Germinal center (tissue), 1 donor: ENCODE results near the gene SLIT1.

Experiments used
- DNase-seq: peaks from one replicate; pipeline ENCODE4 v3.0.0; 2012; ENCODE audit warnings: mixed read lengths, low spot score

SLIT1 gene

GRCh38 chr10:97079448-97079847, 106.3 kb downstream of the SLIT1 start:
- no peak for DNase-seq

DNA sequence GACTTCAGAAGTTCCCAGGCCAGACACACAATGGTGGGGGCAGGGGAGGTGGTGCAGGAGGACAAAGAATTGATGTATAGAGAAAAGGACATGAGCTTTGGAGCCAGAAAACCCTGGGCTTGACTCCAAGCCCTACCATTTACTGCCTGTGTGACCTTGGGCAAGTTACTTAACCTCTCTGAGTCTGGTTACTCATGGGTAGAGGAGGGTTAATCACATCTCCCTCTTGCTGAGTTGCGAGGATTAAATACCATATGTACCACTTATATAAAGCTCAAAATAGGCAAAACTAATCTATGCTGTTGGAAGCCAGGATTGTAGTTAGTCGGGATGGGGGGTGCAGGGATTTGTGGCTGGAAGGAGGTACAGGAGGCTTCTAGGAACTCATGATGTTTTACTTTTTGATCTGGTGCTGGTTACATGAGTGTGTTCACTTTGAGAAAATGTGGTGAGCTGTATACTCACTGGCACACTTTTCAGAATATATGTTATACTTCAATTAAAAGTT, 106.8 kb downstream of the SLIT1 start:
- no peak for DNase-seq

DNA sequence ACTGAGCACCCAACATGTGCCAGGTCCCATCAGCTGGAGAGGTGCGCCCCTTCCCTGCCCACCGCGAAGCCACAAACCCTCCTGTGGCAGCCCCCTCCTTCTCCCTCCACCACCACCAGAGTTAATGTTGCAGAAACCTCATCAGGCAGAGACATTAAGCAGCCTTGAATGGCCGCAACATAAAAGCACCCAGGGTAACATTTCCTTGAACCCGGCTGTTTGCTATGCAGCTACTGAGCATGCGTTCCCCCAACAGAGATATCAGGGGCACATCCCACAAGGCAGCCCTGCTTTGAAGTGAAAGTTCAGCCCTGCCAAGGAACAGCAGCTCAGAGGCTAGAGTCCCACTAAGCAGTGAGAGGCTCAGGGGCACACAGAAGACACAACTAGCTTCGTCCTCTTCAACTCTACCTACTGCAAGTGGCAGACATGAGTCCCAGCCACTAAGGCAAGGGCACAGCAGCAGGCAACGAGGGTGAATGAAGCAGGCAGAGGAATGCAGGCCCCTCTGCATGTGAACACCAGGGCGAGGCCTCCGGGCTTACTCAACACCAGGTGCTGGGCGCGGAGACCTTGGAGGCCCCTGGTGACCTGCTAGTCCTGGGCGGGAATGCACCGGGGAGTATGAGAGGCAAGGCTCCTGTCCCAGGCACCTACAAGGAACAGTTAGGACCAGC, 107.4 kb downstream of the SLIT1 start:
- DNase-seq, result no peak

- no peak for DNase-seq
Measured at GRCh38 chr10:97076781-97077180, 109.0 kb downstream of the SLIT1 start.

DNA sequence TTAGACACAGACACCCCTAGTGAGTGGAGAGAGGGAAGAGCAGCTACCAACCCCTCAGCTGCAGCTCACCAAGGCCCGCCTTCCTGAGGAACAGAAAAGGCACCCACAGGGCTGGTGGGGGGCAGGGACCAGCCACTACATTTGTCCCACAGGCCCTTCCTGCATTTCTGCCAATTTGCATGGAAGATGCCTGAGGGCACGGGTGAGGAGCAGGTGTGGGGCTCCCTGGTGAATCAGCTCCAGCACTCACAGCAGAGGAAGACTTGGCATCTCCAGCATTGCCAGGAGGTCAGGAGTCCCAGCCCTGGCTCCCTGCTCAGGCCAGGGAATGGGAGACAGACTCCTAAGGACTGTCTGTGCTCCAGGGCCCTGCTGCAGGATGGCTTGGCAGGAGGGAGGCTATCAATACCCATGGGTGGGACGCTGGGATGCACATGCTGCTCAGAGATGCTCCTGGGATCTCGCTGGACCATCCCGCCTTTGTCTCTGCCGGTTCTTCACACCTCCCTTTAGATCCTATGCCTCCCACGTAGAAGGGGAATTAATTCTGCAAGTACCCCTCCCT, 109.7 kb downstream of the SLIT1 start:
- DNase-seq, result no peak

DNA sequence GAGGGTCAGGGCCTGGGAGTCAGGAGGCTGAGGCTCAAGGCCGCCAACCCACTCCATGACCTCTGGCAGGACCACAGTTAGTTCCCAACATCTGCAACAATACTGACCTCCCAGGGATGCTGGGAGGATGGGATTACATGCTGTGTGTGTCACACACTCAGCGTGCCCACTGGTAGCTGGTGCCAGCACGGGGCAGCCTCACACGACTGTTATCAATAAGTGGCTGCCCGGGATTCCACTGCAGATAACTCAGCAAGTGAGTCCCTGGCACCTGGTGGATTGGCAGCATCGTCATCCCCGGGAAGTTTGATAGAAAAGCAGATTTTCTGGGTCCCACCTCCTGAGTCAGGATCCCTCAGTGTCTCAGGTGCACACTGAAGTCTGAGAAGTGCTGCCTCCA, 110.3 kb downstream of the SLIT1 start:
- no peak for DNase-seq

DNA sequence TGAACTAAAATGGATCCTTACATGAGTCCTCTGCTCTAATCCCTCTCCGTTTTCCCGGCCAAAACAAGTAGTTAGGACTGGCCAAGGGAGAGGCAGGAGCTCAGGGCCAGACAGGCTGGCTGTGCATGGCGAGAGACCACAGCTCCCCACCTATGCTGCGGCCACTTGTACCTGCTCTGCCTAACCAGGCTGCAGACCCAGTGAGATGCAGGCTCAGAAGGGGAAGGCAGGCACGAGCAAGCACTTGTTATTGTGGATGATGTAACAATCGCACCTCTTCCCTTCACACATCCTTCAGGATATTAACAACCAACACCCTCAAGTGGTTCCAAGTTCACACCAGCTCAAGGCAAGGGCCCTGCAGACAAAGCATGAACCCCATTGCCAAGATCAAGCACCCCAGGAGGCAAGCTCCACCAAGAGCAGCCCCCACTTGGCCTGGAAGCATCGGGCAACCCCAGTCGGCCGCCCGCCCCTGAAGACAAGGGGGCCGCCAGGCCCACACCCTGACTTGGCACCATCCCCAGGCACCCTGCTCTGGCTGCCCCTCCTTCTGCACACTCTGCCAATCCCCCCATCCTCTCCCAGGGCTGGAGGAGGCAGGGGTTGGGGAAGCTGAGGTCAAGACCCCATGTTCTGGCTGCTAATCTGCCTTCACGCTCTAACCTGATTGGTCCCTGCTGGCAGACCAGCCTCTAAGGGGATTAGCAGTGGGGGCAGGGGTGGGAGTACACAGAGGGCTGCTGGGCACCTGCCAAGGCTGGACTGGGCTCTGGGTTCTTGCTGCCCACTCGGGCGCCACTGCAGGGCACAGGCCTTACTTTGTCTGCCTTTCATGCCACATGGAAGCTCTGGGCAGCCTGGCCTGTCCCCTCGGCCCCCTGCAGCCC, 111.3 kb downstream of the SLIT1 start:
- DNase-seq, result no peak

GRCh38 chr10:97072851-97073665, 112.7 kb downstream of the SLIT1 start:
- DNase-seq, result peak; percentile 76

DNA sequence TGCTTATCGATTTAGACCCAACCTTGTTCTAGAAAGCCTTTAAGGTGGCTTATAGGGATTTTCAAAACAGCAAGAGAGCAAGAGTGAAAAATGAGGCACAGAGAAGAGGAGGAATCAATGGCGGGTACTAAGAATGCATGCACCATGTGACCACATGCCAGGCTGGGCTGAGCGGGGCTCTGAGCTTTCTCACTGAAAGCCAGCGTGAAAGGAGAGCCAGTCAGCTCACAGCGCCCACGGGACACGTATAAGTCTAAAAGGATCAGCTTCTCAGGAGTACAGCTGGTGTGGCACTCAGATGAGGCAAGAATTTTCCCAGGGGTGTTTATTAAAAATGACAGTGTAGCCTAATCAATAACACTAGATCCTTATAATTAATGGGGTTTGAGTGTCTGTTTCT, 114.3 kb downstream of the SLIT1 start:
- no peak for DNase-seq

DNA sequence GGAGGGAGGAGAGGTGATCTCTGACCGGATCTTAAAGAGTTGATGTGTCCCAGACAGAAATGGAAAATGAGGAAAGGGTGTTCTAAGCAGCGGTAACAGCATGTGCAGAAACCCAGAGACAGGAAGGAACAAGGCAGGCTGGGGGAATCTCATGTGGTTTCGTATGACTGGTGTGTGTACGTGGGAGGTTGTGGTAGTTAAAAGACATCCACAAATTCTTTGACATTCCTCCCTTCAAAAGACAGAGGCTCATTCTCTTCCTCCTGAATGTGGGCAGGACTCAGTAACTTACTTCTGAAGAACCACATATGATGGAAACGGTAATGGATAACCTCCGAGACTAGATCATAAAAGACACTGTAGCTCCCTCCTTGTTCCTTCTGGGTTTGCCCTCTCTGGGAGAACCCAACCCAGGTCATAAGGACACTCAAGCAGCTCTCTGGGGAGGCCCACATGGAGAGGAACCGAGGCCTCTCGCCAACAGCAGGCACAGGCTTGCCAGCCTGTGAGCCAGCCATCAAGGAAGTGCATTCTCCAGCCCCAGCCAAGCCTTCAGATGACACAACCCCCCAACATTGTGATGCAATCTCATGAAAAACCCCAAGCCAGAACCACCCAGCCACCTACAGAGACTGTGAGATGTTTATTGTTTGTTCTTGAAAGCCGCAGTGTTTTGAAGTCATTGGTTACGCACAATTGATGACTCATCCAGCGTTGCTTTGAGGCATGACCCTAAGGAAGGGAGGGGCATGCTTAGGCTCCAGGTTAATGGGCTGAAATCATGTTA, 116.0 kb downstream of the SLIT1 start:
- DNase-seq, result no peak

DNA sequence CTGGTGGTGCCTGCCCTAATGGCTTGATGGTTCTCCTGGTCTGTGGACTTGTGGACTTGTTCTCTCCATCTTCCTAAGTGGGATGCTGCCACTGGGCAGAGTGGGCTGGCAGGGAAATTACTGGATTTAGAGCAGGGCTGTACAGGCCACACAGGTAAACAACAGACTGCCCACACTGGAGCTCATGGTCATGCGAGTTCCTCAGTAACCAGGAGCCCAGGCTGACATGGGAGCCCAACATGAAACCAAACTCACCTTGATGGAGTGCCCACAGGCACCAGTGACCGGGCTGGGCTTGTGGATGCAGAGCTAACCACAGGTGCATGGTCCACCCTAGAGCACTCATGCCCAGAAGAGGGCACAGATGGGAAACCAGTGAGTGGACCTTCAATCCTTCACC, 116.7 kb downstream of the SLIT1 start:
- DNase-seq, result no peak

GRCh38 chr10:97067716-97068391, 117.9 kb downstream of the SLIT1 start:
- no peak for DNase-seq

DNA sequence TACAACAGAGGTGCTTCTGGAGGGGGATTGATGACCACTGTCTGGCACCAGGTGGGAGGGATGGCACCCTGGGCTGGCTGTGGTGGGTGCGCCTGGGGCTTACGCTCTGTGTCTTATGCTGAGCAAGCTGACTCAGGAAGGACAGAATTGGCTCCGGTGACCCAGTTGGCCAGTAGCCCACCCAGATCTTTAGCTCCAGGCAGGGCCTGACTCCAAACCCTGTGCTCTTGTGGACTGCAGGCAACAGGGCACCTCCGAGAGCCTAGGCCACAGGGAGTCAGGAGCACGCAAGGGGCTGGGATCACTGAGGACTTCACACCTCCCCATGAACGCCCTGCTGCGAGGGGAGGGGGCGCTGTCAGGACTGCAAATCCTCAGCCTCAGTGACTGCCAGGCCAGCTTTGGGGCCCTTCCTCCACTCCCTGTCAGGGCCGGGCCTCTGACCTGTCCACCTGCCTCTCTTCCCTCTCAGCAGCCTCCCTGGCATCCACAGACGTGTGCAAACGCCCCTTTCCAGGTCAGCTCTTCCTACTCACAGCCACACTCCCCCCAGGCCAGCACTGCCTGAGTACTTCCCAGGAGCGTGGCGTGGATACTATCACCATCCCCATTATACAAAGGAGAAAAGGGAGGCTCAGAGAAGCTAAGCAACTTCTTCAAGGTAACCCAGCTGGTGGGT, 118.7 kb downstream of the SLIT1 start:
- no peak for DNase-seq

GRCh38 chr10:97065686-97066660, 119.8 kb downstream of the SLIT1 start:
- DNase-seq, result no peak

DNA sequence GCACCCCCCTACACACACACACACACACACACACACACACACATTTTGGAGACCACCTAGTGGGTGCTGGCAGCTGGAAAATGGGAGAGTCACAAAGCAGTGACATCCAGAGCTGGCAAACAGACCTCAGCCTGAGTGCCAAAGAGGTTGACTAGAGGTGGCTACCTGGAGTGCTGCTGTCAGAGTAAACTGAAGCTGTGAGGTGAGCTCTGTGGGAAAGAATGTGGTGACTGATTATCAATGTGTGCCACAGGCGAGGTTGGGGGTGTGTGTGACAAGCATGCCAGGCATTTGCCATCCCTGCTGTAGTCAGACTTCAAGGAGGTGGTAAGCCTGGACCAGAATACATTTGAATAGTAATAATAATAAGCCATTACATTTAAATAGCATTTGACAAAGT, 120.6 kb downstream of the SLIT1 start:
- no peak for DNase-seq

GRCh38 chr10:97063983-97064837, 121.5 kb downstream of the SLIT1 start:
- DNase-seq, result no peak

DNA sequence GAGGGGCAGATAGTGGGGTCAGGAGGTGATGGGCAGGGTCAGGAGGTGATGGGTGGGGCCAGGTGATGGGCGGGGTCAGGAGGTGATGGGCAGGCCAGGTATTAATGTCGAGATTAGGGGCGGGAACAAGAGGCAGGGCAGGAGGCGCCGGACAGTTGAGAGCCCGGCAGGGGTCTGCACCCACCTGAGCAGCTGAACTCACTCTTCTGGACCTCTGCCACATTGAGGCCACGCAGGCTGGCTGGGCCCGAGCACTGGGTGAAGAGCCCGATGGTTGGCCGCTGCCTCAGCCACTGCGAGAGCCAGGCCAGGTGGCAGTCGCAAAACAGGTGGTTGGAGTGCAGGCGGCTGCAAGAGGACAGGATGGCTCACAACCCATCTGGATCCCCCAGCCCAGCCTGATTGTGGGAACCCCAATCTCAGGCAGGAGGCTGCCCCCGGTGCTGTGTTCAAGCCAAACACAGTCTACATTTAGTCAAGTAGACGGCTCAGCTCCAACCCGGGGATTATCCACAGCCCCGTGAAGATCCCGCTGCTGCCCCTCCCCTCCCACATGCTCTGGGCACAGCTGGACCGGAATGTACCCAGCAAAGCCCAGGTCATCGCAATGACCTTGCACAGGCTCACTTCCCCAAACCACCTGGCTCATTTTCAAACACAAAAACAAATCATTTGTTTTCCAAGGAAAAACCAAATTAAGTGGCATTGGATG, 122.3 kb downstream of the SLIT1 start:
- DNase-seq, result no peak
